Lower leg skin (tissue), 4 donors: ENCODE measurements around the gene HOXA1. TPM values are rescaled to one million over a fixed set of nuclear protein-coding genes. Genes with fewer than 3 reads are reported as not detected.
A peak's percentile ranks its signal among the peaks of the same experiment; 100 is the strongest.

Source experiments
- DNase-seq, 2 donors: peaks; one replicate each; pipeline ENCODE4 v3.0.0-alpha.2; 2019; ENCODE audit warnings: low spot score in 2 of 2
- H3K4me3 ChIP-seq: fragments of 200-600 bp; sonication (generic); 2 replicates; pipeline ENCODE4 v1.5.1; 2017; ENCODE audit warnings: mild to moderate bottlenecking, low read depth; ENCODE audit not compliant: poor library complexity, severe bottlenecking
- CTCF ChIP-seq, 3 donors: fragments of 450-650 bp; IDR thresholded peaks; one replicate each; pipeline ENCODE4 v1.5.1; 2016; ENCODE audit warnings: antibody characterized with exemption in 3 of 3, mild to moderate bottlenecking in 3 of 3, moderate library complexity in 2 of 3
- POLR2A ChIP-seq, 2 donors: fragments of 450-650 bp; IDR thresholded peaks; one replicate each; pipeline ENCODE4 v1.6.1; 2016 to 2017; ENCODE audit warnings: antibody characterized with exemption in 2 of 2, mild to moderate bottlenecking in 1 of 2, moderate library complexity in 1 of 2
- WGBS, 2 donors: methylation state at CpG; one replicate each; pipeline ENCODE4 v1.1.5; 2018; 5-methylcytosine and 5-hydroxymethylcytosine counted together
- intact Hi-C: fragments of 100-400 bp; cut with DNase I; formaldehyde crosslinking; loops from one replicate; pipeline ENCODE4 v1.15.0; 2023; ENCODE audit warnings: low total_unique reads
- total RNA-seq, 4 donors: library from RNA; depleted of rRNA; stranded (reverse); fragments of >200 nt; gene quantifications; one replicate each; pipeline ENCODE4 v1.1.0, GENCODE V29; 2016

Gene HOXA1
- total RNA-seq: 1 to 10 TPM in 2 of 4 donors, under 1 TPM in 2; 0.63 to 3.2 (median 1.9) TPM

- 0 to 1% methylated on average over 42 to 68 of the region's 68 CpGs for WGBS, 2 donors
- DNase-seq: peak; percentile 79 to 94
- H3K4me3 ChIP-seq: peak within 1 kb of the TSS; percentile 83
- TF ChIP-seq POLR2A (IDR thresholded peaks at IDR 0.05): no peak
- no peak for TF ChIP-seq CTCF (IDR thresholded peaks at IDR 0.05)
- intact Hi-C loops: no loop called here
These were observed at the start of gene HOXA1 for GRCh38 chr7:27095897-27096767. Gene HOXA1, minus strand, starts transcription at chr7:27096000. Its CDS starts 88 bp downstream, at chr7:27095912.

GRCh38 chr7:27145165-27145913 is 49.5 kb upstream of the HOXA1 start:
- H3K4me3 ChIP-seq: no peak overlapping the region
- TF ChIP-seq POLR2A (IDR thresholded peaks at IDR 0.05) (no peak), CTCF (IDR thresholded peaks at IDR 0.05) (no peak)
- peak in 1 of 2 donors; percentile 86 for DNase-seq
- intact Hi-C loops: no loop called here
- WGBS, 2 donors: 66 to 81% methylated on average over 45 to 47 of the region's 47 CpGs

GRCh38 chr7:27144781-27145164 is 49.0 kb upstream of the HOXA1 start:
- 70 to 75% methylated on average over 31 of the region's 31 CpGs for WGBS, 2 donors
- intact Hi-C loops: loop anchor here (5.0 kb wide), 1 partner anchor 292 kb away; no protein-coding TSS in a partner anchor
- TF ChIP-seq POLR2A (IDR thresholded peaks at IDR 0.05): no peak
- no peak for TF ChIP-seq CTCF (IDR thresholded peaks at IDR 0.05)
- peak in 1 of 2 donors; percentile 79 for DNase-seq
- no peak overlapping the region for H3K4me3 ChIP-seq

- 65 to 66% methylated on average over 40 of the region's 40 CpGs for WGBS, 2 donors
- intact Hi-C loops: loop anchor here (5.0 kb wide), 1 partner anchor 292 kb away; no protein-coding TSS in a partner anchor
- H3K4me3 ChIP-seq: no peak overlapping the region
- TF ChIP-seq POLR2A (IDR thresholded peaks at IDR 0.05): no peak
- no peak for TF ChIP-seq CTCF (IDR thresholded peaks at IDR 0.05)
- peak in 1 of 2 donors; percentile 69 for DNase-seq
These were observed 48.4 kb upstream of the HOXA1 start for GRCh38 chr7:27143950-27144780.
